GM12865 (cell line): ENCODE measurements around the gene SIGLEC9.

Experiments used
- DNase-seq: peaks from one replicate; pipeline ENCODE4 v3.0.0; 2010; ENCODE audit warnings: low read depth
- H3K4me3 ChIP-seq: 2 replicates; pipeline ENCODE4 v1.5.1; 2011; ENCODE audit warnings: mild to moderate bottlenecking, low read depth, low read length, control low read depth
- CTCF ChIP-seq: IDR thresholded peaks from 2 replicates; pipeline ENCODE4 v1.5.1; 2011; ENCODE audit warnings: low read length, control low read depth, low read depth, inconsistent platforms; ENCODE audit not compliant: insufficient read depth; ENCODE audit errors: missing control alignments

Gene SIGLEC9

GRCh38 chr19:51172223-51172622 is 47.5 kb downstream of the SIGLEC9 start:
- no peak for TF ChIP-seq CTCF
- H3K4me3 ChIP-seq: no peak overlapping the region
- DNase-seq: no peak

- H3K4me3 ChIP-seq: no peak overlapping the region
- TF ChIP-seq CTCF: no peak
- DNase-seq: no peak
Measured at GRCh38 chr19:51173681-51174080, 49.0 kb downstream of the SIGLEC9 start.

- DNase-seq: no peak
- no peak for TF ChIP-seq CTCF
- H3K4me3 ChIP-seq: no peak overlapping the region
Measured at GRCh38 chr19:51179256-51179655, 54.5 kb downstream of the SIGLEC9 start.
